NT2/D1 (cell line): ENCODE data around the gene WNT5B.

ENCODE experiments used
- YY1 ChIP-seq: IDR thresholded peaks from 2 replicates; pipeline ENCODE4 v1.6.1; 2011; ENCODE audit not compliant: insufficient read length, insufficient read depth
- ZNF274 ChIP-seq: IDR thresholded peaks from 2 replicates; pipeline ENCODE4 v1.6.1; 2011; ENCODE audit warnings: mild to moderate bottlenecking, low read depth, low read length

DNA sequence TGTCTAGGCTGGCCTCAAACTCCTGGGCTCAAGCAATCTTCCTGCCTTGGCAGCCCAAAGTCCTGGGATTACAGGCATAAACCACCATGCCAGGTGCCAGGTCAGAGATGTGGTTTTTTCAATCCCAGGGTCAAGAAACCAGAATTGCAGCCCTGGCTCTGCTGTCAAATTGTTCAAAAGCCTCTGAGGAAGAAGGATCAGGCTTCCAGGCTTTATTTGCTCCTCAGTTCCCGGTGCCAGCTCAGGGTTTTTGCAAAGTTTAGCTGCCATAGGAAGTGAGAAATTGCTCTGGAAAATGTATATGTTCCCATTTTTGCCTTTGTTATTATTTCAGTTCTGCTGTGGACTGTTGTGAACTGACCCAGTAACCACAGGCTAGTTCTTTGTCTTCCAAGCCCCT lies 28.7 kb downstream of the WNT5B start:
- TF ChIP-seq ZNF274 (no peak), YY1 (no peak)
